ENCODE results near the gene HOXD8. TPM values are rescaled to one million over a fixed set of nuclear protein-coding genes. Genes with fewer than 3 reads are reported as not detected.

The HOXD8 gene
- polyA plus RNA-seq, 1 of the 3 experiments (the other 2 are of a cell fraction): 6.4 TPM

GRCh38 chr2:176161825-176162626 is 32.5 kb downstream of the HOXD8 start:
- TF ChIP-seq TCF12 (IDR thresholded peaks at IDR 0.05) (no peak), EP300 (IDR thresholded peaks at IDR 0.05; ENCODE audit: borderline replicate concordance in 1 of 2, low read depth in 1 of 2, low read length in 1 of 2) (no peak), SIN3A (IDR thresholded peaks at IDR 0.05; ENCODE audit: borderline replicate concordance, low read depth, low read length) (no peak), MXI1 (IDR thresholded peaks at IDR 0.05; ENCODE audit: low read depth, low read length) (no peak), RXRA (IDR thresholded peaks at IDR 0.05; ENCODE audit: borderline replicate concordance, low read depth) (no peak), USF1 (IDR thresholded peaks at IDR 0.05; ENCODE audit: borderline replicate concordance, low read depth) (no peak), RAD21 (IDR thresholded peaks at IDR 0.05; ENCODE audit: low read length) (no peak), RFX5 (IDR thresholded peaks at IDR 0.05; ENCODE audit: low read length) (no peak), CTCF (IDR thresholded peaks at IDR 0.05) (no peak), YY1 (IDR thresholded peaks at IDR 0.05; ENCODE audit: low read depth) (no peak), EZH2phosphoT487 (IDR thresholded peaks at IDR 0.05; ENCODE audit: borderline replicate concordance, low read depth) (no peak), TEAD4 (IDR thresholded peaks at IDR 0.05; ENCODE audit: borderline replicate concordance, insufficient read depth) (no peak), GABPA (IDR thresholded peaks at IDR 0.05; ENCODE audit: low read depth) (no peak)
- TF ChIP-seq, protein P1, sequence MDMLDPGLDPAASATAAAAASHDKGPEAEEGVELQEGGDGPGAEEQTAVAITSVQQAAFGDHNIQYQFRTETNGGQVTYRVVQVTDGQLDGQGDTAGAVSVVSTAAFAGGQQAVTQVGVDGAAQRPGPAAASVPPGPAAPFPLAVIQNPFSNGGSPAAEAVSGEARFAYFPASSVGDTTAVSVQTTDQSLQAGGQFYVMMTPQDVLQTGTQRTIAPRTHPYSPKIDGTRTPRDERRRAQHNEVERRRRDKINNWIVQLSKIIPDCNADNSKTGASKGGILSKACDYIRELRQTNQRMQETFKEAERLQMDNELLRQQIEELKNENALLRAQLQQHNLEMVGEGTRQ (IDR thresholded peaks at IDR 0.05; ENCODE audit: borderline replicate concordance, low read depth, low read length): no peak
- TF ChIP-seq, protein P2, sequence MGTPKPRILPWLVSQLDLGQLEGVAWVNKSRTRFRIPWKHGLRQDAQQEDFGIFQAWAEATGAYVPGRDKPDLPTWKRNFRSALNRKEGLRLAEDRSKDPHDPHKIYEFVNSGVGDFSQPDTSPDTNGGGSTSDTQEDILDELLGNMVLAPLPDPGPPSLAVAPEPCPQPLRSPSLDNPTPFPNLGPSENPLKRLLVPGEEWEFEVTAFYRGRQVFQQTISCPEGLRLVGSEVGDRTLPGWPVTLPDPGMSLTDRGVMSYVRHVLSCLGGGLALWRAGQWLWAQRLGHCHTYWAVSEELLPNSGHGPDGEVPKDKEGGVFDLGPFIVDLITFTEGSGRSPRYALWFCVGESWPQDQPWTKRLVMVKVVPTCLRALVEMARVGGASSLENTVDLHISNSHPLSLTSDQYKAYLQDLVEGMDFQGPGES (IDR thresholded peaks at IDR 0.05; ENCODE audit: low read depth, low read length): no peak
- TF ChIP-seq, protein P3, sequence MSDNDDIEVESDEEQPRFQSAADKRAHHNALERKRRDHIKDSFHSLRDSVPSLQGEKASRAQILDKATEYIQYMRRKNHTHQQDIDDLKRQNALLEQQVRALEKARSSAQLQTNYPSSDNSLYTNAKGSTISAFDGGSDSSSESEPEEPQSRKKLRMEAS (IDR thresholded peaks at IDR 0.05; ENCODE audit: low read depth): no peak
- TF ChIP-seq, protein P4, sequence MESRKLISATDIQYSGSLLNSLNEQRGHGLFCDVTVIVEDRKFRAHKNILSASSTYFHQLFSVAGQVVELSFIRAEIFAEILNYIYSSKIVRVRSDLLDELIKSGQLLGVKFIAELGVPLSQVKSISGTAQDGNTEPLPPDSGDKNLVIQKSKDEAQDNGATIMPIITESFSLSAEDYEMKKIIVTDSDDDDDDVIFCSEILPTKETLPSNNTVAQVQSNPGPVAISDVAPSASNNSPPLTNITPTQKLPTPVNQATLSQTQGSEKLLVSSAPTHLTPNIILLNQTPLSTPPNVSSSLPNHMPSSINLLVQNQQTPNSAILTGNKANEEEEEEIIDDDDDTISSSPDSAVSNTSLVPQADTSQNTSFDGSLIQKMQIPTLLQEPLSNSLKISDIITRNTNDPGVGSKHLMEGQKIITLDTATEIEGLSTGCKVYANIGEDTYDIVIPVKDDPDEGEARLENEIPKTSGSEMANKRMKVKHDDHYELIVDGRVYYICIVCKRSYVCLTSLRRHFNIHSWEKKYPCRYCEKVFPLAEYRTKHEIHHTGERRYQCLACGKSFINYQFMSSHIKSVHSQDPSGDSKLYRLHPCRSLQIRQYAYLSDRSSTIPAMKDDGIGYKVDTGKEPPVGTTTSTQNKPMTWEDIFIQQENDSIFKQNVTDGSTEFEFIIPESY (IDR thresholded peaks at IDR 0.05; ENCODE audit: borderline replicate concordance, low read depth): no peak
- no peaks in the 10 kb centered on the region for H3K79me2 ChIP-seq (ENCODE audit: insufficient read depth)
- peaks cover 0 to 3% of the 10 kb centered on the region in 2 experiments for H3K36me3 ChIP-seq (replicated peaks in 1 of 2; ENCODE audit: control insufficient read depth in 1 of 2, insufficient read depth in 2 of 2, low read length in 1 of 2)
- H3K9me2 ChIP-seq: no peaks in the 10 kb centered on the region
- no peak overlapping the region for H3K27ac ChIP-seq (ENCODE audit: low read depth in 2 of 2, low read length in 1 of 2)
- no peaks in the 10 kb centered on the region for H3K9me3 ChIP-seq
- H2AFZ ChIP-seq (ENCODE audit: low read depth): no peak overlapping the region
- no peak for DNase-seq
- peaks cover 0 to 3% of the 10 kb centered on the region in 2 experiments; a peak in 2 of 4 replicates for H3K4me1 ChIP-seq (ENCODE audit: control insufficient read depth in 1 of 2, insufficient read depth in 2 of 2, low read depth in 1 of 2, low read length in 1 of 2)
- no peak overlapping the region for H3K4me2 ChIP-seq
- 86% methylated on average over 20 of the region's 22 CpGs for WGBS (ENCODE audit: low lambda C conversion rate)
- no peak overlapping the region for H3K9ac ChIP-seq
- no peaks in the 10 kb centered on the region for H3K27me3 ChIP-seq (ENCODE audit: insufficient read depth)
- no peaks in the 10 kb centered on the region for H3F3A ChIP-seq (replicated peaks; ENCODE audit: insufficient read depth)
- H3K4me3 ChIP-seq (ENCODE audit: low read depth in 2 of 2, low read length in 1 of 2): no peak overlapping the region
- CTCF ChIA-PET: interaction anchor here (0.7 to 2.0 kb wide), 6 partner anchors 21 to 490 kb away, joined by 3 to 8 read pairs (median 6); no protein-coding TSS in a partner anchor
- POLR2A ChIA-PET: interaction anchor here (1.6 kb wide), 1 partner anchor 392 kb away, joined by 3 read pairs; no protein-coding TSS in a partner anchor
- no peaks in the 10 kb centered on the region for H4K20me1 ChIP-seq (ENCODE audit: insufficient read depth)

Data from SK-N-SH (cell line).